Thoracic aorta (tissue), 2 donors: ENCODE measurements around the gene IFT172. TPM values are rescaled to one million over a fixed set of nuclear protein-coding genes. Genes with fewer than 3 reads are reported as not detected.

ENCODE experiments used
- ATAC-seq: fragments of 150-250 bp; one replicate; pipeline ENCODE4 v1.8.0; 2017; ENCODE audit warnings: low read depth; ENCODE audit not compliant: insufficient number of reproducible peaks, low FRiP score
- DNase-seq: peaks from one replicate; pipeline ENCODE4 v3.0.0-alpha.2; 2020; ENCODE audit warnings: low spot score
- H3K27ac ChIP-seq, 2 donors: fragments of 200-600 bp; sonication (generic); 1 replicate in 1 of 2; 2 replicates in 1 of 2; pipeline ENCODE4 v1.5.1; 2016; ENCODE audit warnings: mild to moderate bottlenecking in 2 of 2, moderate library complexity in 2 of 2
- H3K27me3 ChIP-seq: fragments of 200-600 bp; sonication (generic); replicated peaks from 2 replicates; pipeline ENCODE4 v1.6.0; 2016; ENCODE audit warnings: mild to moderate bottlenecking; ENCODE audit not compliant: insufficient read depth
- H3K36me3 ChIP-seq: fragments of 200-600 bp; sonication (generic); one replicate; pipeline ENCODE4 v1.5.1; 2016
- H3K4me1 ChIP-seq, 2 donors: fragments of 200-600 bp; sonication (generic); 1 replicate in 1 of 2; 2 replicates in 1 of 2; pipeline versions ENCODE4 v1.5.1 to v1.6.0; 2016; ENCODE audit warnings: low read depth in 2 of 2, mild to moderate bottlenecking in 1 of 2; ENCODE audit not compliant: control insufficient read depth in 1 of 2
- H3K4me3 ChIP-seq: fragments of 200-600 bp; sonication (generic); 2 replicates; pipeline ENCODE4 v1.5.1; 2016; ENCODE audit warnings: mild to moderate bottlenecking
- H3K9me3 ChIP-seq: fragments of 200-600 bp; sonication (generic); 2 replicates; pipeline ENCODE4 v1.5.1; 2016
- CTCF ChIP-seq: fragments of 200-600 bp; sonication (generic); IDR thresholded peaks from one replicate; pipeline ENCODE4 v1.5.1; 2019; ENCODE audit warnings: antibody characterized with exemption
- total RNA-seq, 2 donors: library from RNA; depleted of rRNA; stranded (reverse); fragments of >200 nt; gene quantifications; one replicate each; pipeline versions ENCODE4 v1.1.0 to v1.2.3, GENCODE V29; 2016

Gene IFT172
- total RNA-seq, 2 donors from 2014 or later = 33.0 to 45.6 TPM

- Histone ChIP-seq H3K36me3 (no peaks in the 10 kb centered on the region), H3K4me3 (no peak overlapping the region), H3K27ac (no peak overlapping the region), H3K4me1 (no peaks in the 10 kb centered on the region), H3K27me3 (no peaks in the 10 kb centered on the region), H3K9me3 (no peaks in the 10 kb centered on the region)
- ATAC-seq (no peak), DNase-seq (no peak)
- no peak for TF ChIP-seq CTCF
Measured at GRCh38 chr2:27509326-27509725, 19.8 kb upstream of the IFT172 start.

GRCh38 chr2:27507293-27507692, 17.8 kb upstream of the IFT172 start:
- H3K27me3 ChIP-seq = no peaks in the 10 kb centered on the region
- H3K27ac ChIP-seq = no peak overlapping the region
- no peak overlapping the region for H3K4me3 ChIP-seq
- DNase-seq (no peak), ATAC-seq (no peak)
- no peak for TF ChIP-seq CTCF
- H3K4me1 ChIP-seq = no peaks in the 10 kb centered on the region
- no peaks in the 10 kb centered on the region for H3K9me3 ChIP-seq
- no peaks in the 10 kb centered on the region for H3K36me3 ChIP-seq

GRCh38 chr2:27506587-27506986, 17.0 kb upstream of the IFT172 start:
- TF ChIP-seq CTCF = no peak
- H3K27me3 ChIP-seq = no peaks in the 10 kb centered on the region
- no peak for ATAC-seq
- no peak overlapping the region for H3K4me3 ChIP-seq
- DNase-seq = no peak
- H3K27ac ChIP-seq = no peak overlapping the region
- H3K36me3 ChIP-seq = no peaks in the 10 kb centered on the region
- no peaks in the 10 kb centered on the region for H3K4me1 ChIP-seq
- no peaks in the 10 kb centered on the region for H3K9me3 ChIP-seq

GRCh38 chr2:27502142-27502541, 12.6 kb upstream of the IFT172 start:
- DNase-seq (no peak), ATAC-seq (no peak)
- H3K27me3 ChIP-seq = no peaks in the 10 kb centered on the region
- H3K9me3 ChIP-seq = no peaks in the 10 kb centered on the region
- H3K4me1 ChIP-seq = no peaks in the 10 kb centered on the region
- H3K27ac ChIP-seq = no peak overlapping the region
- no peak overlapping the region for H3K4me3 ChIP-seq
- no peak for TF ChIP-seq CTCF
- H3K36me3 ChIP-seq = no peaks in the 10 kb centered on the region

GRCh38 chr2:27501042-27501441, 11.5 kb upstream of the IFT172 start:
- Histone ChIP-seq H3K4me1 (no peaks in the 10 kb centered on the region), H3K27ac (no peak overlapping the region), H3K4me3 (no peak overlapping the region), H3K36me3 (no peaks in the 10 kb centered on the region), H3K9me3 (no peaks in the 10 kb centered on the region), H3K27me3 (no peaks in the 10 kb centered on the region)
- DNase-seq (no peak), ATAC-seq (no peak)
- no peak for TF ChIP-seq CTCF
